Ovary (tissue), 3 donors: Measurements from ENCODE around the gene MUL1.

Experiments
- CTCF ChIP-seq, 3 donors: fragments of 450-650 bp in 2 of 3; fragments of 200-600 bp in 1 of 3; IDR thresholded peaks; one replicate each; pipeline versions ENCODE4 v1.5.1 to v1.8.0; 2016 to 2022; ENCODE audit warnings: antibody characterized with exemption in 3 of 3, mild to moderate bottlenecking in 1 of 3
- EP300 ChIP-seq: sonication (generic); formaldehyde crosslinking; IDR thresholded peaks from one replicate; pipeline ENCODE4 v1.6.1; 2017; ENCODE audit warnings: antibody characterized with exemption
- POLR2A ChIP-seq: fragments of 450-650 bp; IDR thresholded peaks from one replicate; pipeline ENCODE4 v1.6.1; 2017; ENCODE audit warnings: antibody characterized with exemption, mild to moderate bottlenecking, moderate library complexity
- donor health status: DM: no; HTN: no; CAD: no.

- TF ChIP-seq CTCF (IDR thresholded peaks at IDR 0.05), result no peak
- TF ChIP-seq POLR2A, result no peak
- no peak for TF ChIP-seq EP300
Observed at GRCh38 chr1:20466273-20466672, 41.7 kb downstream of the MUL1 start.
